Osteoblast (primary cell): ENCODE results near the gene NR2F6. TPM values are rescaled to one million over a fixed set of nuclear protein-coding genes. Genes with fewer than 3 reads are reported as not detected.

Experiments used
- DNase-seq: peaks from one replicate; pipeline ENCODE4 v3.0.0; 2011; ENCODE audit warnings: low spot score, mixed read lengths; ENCODE audit not compliant: insufficient read length; ENCODE audit errors: missing footprints
- H2AFZ ChIP-seq: 2 replicates; pipeline ENCODE4 v1.6.0; 2011; ENCODE audit warnings: mild to moderate bottlenecking, low read length
- H3K27ac ChIP-seq: 2 replicates; pipeline ENCODE4 v1.5.1; 2011; ENCODE audit warnings: mild to moderate bottlenecking, low read depth, low read length, moderate library complexity
- H3K27me3 ChIP-seq: 2 replicates; pipeline ENCODE4 v1.6.0; 2012; ENCODE audit warnings: mild to moderate bottlenecking, control low read depth, inconsistent platforms, low read length, moderate library complexity; ENCODE audit not compliant: insufficient read depth
- H3K36me3 ChIP-seq: 2 replicates; pipeline ENCODE4 v1.5.1; 2011; ENCODE audit warnings: mild to moderate bottlenecking, low read length, control low read depth, moderate library complexity; ENCODE audit not compliant: insufficient read depth
- H3K4me1 ChIP-seq: 2 replicates; pipeline ENCODE4 v1.5.1; 2011; ENCODE audit warnings: mild to moderate bottlenecking, low read length, control low read depth, moderate library complexity; ENCODE audit not compliant: insufficient read depth
- H3K4me2 ChIP-seq: 2 replicates; pipeline ENCODE4 v1.6.0; 2011; ENCODE audit warnings: mild to moderate bottlenecking, low read length; ENCODE audit not compliant: insufficient read depth
- H3K4me3 ChIP-seq: fragments of 200-600 bp; sonication (generic); 3 replicates; pipeline ENCODE4 v1.5.1; 2012; ENCODE audit warnings: mild to moderate bottlenecking, low read length, inconsistent platforms; ENCODE audit not compliant: insufficient read depth
- H3K79me2 ChIP-seq: 2 replicates; pipeline ENCODE4 v1.6.0; 2012; ENCODE audit warnings: mild to moderate bottlenecking, low read length, control low read depth, inconsistent platforms; ENCODE audit not compliant: insufficient read depth
- H3K9me3 ChIP-seq: 2 replicates; pipeline ENCODE4 v1.5.1; 2011; ENCODE audit warnings: low read depth, low read length, control low read depth
- H4K20me1 ChIP-seq: 2 replicates; pipeline ENCODE4 v1.6.0; 2012; ENCODE audit warnings: mild to moderate bottlenecking, low read length, control low read depth; ENCODE audit not compliant: insufficient read depth
- total RNA-seq: library from RNA; depleted of rRNA; stranded (reverse); fragments of >200 nt; gene quantifications from 2 replicates; pipeline ENCODE4 v1.2.3, GENCODE V29; 2012
- TF ChIP-seq, protein P1 (sequence below): IDR thresholded peaks from 2 replicates; pipeline ENCODE4 v1.5.1; 2011; ENCODE audit warnings: mild to moderate bottlenecking, low read depth, low read length, moderate library complexity; ENCODE audit errors: extremely low read depth

NR2F6 gene
- total RNA-seq, 1 donor = 32.2 TPM

DNA sequence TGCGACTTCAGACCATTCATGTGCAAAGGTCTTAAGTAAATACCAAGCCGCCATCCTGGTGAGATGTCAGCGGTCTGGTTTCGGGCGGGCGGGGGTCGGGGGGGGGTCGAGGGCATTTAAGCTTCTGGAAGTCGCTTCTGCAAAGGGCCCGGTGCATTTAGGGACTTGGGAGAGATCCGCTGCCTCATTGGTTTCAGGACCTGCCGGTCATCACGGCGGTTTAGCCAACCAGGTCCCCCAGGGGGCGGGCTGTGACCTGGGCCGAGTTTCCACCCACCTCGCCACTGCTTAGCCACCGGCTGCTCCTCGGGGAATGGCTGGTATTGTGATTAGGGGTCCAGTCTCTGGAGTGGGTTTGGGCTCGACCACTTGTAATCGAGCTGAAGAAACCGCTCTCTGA is 43.8 kb upstream of the NR2F6 start:
- H2AFZ ChIP-seq = peak overlapping the region; percentile 50
- H4K20me1 ChIP-seq = no peaks in the 10 kb centered on the region
- H3K27me3 ChIP-seq = no peaks in the 10 kb centered on the region
- peak; percentile 100 for DNase-seq
- TF ChIP-seq, protein P1, sequence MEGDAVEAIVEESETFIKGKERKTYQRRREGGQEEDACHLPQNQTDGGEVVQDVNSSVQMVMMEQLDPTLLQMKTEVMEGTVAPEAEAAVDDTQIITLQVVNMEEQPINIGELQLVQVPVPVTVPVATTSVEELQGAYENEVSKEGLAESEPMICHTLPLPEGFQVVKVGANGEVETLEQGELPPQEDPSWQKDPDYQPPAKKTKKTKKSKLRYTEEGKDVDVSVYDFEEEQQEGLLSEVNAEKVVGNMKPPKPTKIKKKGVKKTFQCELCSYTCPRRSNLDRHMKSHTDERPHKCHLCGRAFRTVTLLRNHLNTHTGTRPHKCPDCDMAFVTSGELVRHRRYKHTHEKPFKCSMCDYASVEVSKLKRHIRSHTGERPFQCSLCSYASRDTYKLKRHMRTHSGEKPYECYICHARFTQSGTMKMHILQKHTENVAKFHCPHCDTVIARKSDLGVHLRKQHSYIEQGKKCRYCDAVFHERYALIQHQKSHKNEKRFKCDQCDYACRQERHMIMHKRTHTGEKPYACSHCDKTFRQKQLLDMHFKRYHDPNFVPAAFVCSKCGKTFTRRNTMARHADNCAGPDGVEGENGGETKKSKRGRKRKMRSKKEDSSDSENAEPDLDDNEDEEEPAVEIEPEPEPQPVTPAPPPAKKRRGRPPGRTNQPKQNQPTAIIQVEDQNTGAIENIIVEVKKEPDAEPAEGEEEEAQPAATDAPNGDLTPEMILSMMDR = no peak
- H3K36me3 ChIP-seq = no peaks in the 10 kb centered on the region
- no peaks in the 10 kb centered on the region for H3K9me3 ChIP-seq
- H3K4me3 ChIP-seq = peak overlapping the region; percentile 51
- H3K4me1 ChIP-seq = peaks cover 4% of the 10 kb centered on the region
- no peak overlapping the region for H3K27ac ChIP-seq
- H3K79me2 ChIP-seq = no peaks in the 10 kb centered on the region
- H3K4me2 ChIP-seq = peak overlapping the region; percentile 74

DNA sequence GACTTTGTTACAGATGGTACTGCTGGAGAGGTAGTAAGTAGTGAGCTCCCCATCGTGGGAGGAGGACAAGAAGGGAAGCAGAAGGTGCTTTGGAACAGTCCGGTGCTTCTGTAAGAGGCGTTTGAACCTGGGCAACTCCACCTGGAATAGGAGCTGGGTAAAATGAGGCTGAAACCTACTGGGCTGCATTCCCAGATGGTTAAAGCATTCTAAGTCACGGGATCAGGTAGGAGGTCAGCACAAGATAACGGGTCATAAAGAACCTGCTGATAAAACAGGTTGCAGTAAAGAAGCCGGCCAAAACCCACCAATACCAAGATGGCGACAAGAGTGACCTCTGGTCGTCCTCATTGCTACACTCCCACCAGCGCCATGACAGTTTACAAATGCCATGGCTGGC is 41.0 kb upstream of the NR2F6 start:
- H3K79me2 ChIP-seq = no peaks in the 10 kb centered on the region
- no peak for DNase-seq
- TF ChIP-seq, protein P1 = no peak
- H3K4me2 ChIP-seq = no peak overlapping the region
- no peaks in the 10 kb centered on the region for H4K20me1 ChIP-seq
- H3K4me1 ChIP-seq = peaks cover 7% of the 10 kb centered on the region
- no peaks in the 10 kb centered on the region for H3K9me3 ChIP-seq
- H3K27ac ChIP-seq = no peak overlapping the region
- H3K27me3 ChIP-seq = no peaks in the 10 kb centered on the region
- H2AFZ ChIP-seq = no peak overlapping the region
- H3K36me3 ChIP-seq = no peaks in the 10 kb centered on the region
- no peak overlapping the region for H3K4me3 ChIP-seq

DNA sequence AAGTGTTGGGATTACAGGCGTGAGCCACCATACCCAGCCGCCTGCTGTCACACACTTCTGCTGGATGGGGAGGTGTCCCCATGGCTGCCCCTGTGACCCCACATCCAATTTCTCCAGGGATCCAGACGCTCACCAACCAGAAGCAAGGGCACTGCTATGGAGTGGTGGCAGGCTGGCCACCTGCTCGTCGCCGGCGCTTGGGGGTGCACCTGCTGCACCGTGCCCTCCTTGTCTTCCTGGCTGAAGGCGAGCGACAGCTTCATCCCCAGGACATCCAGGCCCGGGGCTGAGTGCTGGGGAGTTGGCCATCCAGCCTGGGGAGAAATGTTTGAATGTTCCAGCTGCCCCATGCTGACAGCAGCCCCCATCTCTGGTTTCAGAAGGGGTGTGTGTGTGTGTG is 40.5 kb upstream of the NR2F6 start:
- Histone ChIP-seq H4K20me1 (no peaks in the 10 kb centered on the region), H3K27me3 (no peaks in the 10 kb centered on the region)

DNA sequence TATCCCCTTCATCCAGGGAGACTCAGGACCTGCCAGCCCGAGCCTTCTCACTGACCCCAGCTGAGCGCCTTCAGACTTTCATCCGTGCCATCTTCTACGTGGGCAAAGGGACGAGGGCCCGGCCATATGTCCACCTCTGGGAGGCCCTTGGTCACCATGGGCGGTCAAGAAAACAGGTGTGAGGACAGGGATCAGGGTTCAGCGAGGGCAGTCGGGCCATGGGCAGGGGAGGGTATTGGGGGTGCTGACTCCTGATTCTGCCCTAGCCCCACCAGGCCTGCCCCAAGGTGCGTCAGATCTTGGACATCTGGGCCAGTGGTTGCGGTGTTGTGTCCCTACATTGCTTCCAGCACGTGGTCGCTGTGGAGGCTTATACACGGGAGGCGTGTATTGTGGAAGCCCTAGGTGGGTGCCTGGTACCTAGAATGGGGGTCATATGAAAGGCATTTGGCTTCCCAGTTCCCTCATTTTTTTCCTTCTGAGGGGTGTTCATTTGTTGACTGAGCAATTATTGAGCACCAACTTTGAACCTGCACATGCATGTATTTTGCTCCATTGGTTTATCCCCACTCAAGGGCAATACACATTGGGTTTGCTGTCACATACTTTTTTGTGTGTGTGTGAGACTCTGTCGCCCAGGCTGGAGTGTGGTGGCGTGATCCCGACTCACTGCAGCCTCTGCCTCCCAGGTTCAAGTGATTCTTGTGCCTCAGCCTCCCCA is 39.9 kb upstream of the NR2F6 start:
- peak; percentile 52 for DNase-seq
- H3K4me1 ChIP-seq = peaks cover 7% of the 10 kb centered on the region
- no peaks in the 10 kb centered on the region for H3K79me2 ChIP-seq
- H2AFZ ChIP-seq = no peak overlapping the region
- H3K4me2 ChIP-seq = no peak overlapping the region
- TF ChIP-seq, protein P1 = no peak
- no peaks in the 10 kb centered on the region for H4K20me1 ChIP-seq
- no peaks in the 10 kb centered on the region for H3K27me3 ChIP-seq
- H3K9me3 ChIP-seq = no peaks in the 10 kb centered on the region
- H3K27ac ChIP-seq = no peak overlapping the region
- no peaks in the 10 kb centered on the region for H3K36me3 ChIP-seq
- H3K4me3 ChIP-seq = no peak overlapping the region

More for the DNA sequence above, 40.5 kb upstream of the NR2F6 start:
- H2AFZ ChIP-seq = no peak overlapping the region
- TF ChIP-seq, protein P1 = no peak
- no peak for DNase-seq
- H3K79me2 ChIP-seq = no peaks in the 10 kb centered on the region
- no peaks in the 10 kb centered on the region for H3K36me3 ChIP-seq
- H3K4me2 ChIP-seq = no peak overlapping the region
- no peak overlapping the region for H3K27ac ChIP-seq
- H3K4me3 ChIP-seq = no peak overlapping the region
- no peaks in the 10 kb centered on the region for H3K9me3 ChIP-seq
- peaks cover 7% of the 10 kb centered on the region for H3K4me1 ChIP-seq
